PFSK-1 (cell line): ENCODE results near the gene IFT80.

Experiments used
- FOXP2 ChIP-seq: optimal IDR thresholded peaks from 2 replicates; pipeline ENCODE3; 2011; ENCODE audit warnings: borderline replicate concordance, control low read depth, inconsistent platforms; ENCODE audit not compliant: insufficient read depth; ENCODE audit errors: extremely low read length, extremely low read depth
- POLR2AphosphoS5 ChIP-seq: IDR thresholded peaks from 2 replicates; pipeline ENCODE4 v1.6.1; 2012; ENCODE audit warnings: low read depth, mild to moderate bottlenecking, control low read depth, low read length, moderate library complexity
- SIN3A ChIP-seq: IDR thresholded peaks from 2 replicates; pipeline ENCODE4 v1.6.1; 2012; ENCODE audit warnings: mild to moderate bottlenecking, low read length, moderate library complexity, borderline replicate concordance; ENCODE audit not compliant: insufficient read depth
- TAF1 ChIP-seq: IDR thresholded peaks from 2 replicates; pipeline ENCODE4 v1.6.1; 2012; ENCODE audit warnings: low read length, control low read depth, borderline replicate concordance; ENCODE audit not compliant: insufficient read depth
- TF ChIP-seq, protein P1 (sequence below), 2 experiments: IDR thresholded peaks; 2 replicates each; pipeline versions ENCODE4 v1.6.1 to v1.8.0; 2011 to 2012; ENCODE audit warnings: low read depth in 2 of 2, low read length in 2 of 2, control low read depth in 1 of 2, inconsistent platforms in 1 of 2, mild to moderate bottlenecking in 1 of 2, moderate library complexity in 1 of 2; ENCODE audit not compliant: insufficient read depth in 1 of 2

Gene IFT80

DNA sequence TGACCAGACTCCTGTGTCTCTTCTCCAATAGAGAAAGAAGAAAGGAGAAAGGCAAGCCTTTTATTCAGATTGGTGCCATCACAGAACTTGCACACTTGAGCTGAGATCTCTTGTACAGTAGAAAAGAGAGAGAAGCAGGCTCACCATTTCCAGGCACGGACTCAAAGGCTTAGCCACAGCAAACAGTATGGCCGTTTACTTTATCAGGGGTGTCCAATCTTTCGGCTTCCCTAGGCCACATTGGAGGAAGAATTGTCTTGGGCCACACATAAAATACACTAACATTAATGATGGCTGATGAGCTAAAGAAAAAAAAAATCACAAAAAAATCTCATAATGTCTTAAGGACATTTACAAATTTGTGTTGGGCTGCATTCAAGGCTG lies 5.0 kb downstream of the IFT80 start:
- TF ChIP-seq, protein P1, sequence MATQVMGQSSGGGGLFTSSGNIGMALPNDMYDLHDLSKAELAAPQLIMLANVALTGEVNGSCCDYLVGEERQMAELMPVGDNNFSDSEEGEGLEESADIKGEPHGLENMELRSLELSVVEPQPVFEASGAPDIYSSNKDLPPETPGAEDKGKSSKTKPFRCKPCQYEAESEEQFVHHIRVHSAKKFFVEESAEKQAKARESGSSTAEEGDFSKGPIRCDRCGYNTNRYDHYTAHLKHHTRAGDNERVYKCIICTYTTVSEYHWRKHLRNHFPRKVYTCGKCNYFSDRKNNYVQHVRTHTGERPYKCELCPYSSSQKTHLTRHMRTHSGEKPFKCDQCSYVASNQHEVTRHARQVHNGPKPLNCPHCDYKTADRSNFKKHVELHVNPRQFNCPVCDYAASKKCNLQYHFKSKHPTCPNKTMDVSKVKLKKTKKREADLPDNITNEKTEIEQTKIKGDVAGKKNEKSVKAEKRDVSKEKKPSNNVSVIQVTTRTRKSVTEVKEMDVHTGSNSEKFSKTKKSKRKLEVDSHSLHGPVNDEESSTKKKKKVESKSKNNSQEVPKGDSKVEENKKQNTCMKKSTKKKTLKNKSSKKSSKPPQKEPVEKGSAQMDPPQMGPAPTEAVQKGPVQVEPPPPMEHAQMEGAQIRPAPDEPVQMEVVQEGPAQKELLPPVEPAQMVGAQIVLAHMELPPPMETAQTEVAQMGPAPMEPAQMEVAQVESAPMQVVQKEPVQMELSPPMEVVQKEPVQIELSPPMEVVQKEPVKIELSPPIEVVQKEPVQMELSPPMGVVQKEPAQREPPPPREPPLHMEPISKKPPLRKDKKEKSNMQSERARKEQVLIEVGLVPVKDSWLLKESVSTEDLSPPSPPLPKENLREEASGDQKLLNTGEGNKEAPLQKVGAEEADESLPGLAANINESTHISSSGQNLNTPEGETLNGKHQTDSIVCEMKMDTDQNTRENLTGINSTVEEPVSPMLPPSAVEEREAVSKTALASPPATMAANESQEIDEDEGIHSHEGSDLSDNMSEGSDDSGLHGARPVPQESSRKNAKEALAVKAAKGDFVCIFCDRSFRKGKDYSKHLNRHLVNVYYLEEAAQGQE (IDR thresholded peaks at IDR 0.05; ENCODE audit: insufficient read depth in 1 of 2, low read depth in 2 of 2, low read length in 2 of 2): no peak
- TF ChIP-seq POLR2AphosphoS5: no peak
- TF ChIP-seq FOXP2: no peak
- no peak for TF ChIP-seq TAF1
- TF ChIP-seq SIN3A: no peak

DNA sequence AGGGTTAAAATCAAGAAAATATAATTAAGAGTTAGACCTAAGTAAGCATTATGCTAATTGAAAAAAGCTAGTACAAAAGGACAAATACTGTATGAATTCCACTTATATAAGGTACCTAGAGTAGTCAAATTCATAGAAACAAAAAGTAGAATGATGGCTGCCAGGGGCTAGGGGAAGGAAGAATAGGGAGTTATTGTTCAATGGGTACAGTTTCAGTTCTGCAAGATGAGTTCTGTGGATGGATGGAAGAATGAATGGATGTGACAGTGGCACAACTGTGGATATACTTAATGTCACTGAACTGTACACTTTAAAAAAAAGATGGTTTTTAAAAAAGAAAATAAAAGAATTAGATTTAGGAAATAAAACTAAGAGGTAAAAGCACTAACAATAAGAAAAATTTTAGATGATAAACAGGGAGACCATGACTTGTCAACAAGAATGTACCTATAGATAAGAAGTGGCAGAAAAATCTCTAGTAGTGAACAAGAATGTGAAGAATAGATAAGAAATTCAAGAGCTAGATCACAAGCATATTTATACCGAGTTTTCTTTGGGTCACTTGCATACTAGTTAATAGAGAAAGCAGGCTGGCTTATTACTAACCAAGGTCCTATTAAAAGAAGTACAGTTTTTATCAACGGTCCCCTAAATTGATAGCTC lies 5.5 kb downstream of the IFT80 start:
- TF ChIP-seq TAF1 (no peak), SIN3A (no peak), POLR2AphosphoS5 (no peak), FOXP2 (no peak)
- TF ChIP-seq, protein P1 (IDR thresholded peaks at IDR 0.05; ENCODE audit: insufficient read depth in 1 of 2, low read depth in 2 of 2, low read length in 2 of 2): no peak

DNA sequence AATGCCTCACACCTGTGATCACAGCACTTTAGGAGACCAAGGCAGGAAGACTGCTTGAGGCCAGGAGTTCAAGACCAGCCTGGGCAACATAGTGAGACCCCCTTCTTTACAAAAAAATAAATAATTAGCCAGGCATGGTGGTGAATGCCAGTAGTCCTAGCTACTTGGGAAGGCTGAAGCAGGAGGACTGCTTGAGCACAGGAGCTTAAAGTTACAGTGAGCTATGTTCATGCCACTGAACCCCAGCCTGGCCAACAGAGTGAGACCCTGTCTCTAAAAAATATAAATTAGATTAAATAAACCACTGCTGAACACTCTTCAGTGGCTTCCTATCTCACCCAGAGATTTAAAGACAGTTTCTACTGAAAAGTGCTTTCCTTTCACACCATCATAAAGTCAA lies 6.2 kb downstream of the IFT80 start:
- TF ChIP-seq, protein P1 (IDR thresholded peaks at IDR 0.05; ENCODE audit: insufficient read depth in 1 of 2, low read depth in 2 of 2, low read length in 2 of 2): no peak
- no peak for TF ChIP-seq FOXP2
- no peak for TF ChIP-seq POLR2AphosphoS5
- no peak for TF ChIP-seq SIN3A
- no peak for TF ChIP-seq TAF1

DNA sequence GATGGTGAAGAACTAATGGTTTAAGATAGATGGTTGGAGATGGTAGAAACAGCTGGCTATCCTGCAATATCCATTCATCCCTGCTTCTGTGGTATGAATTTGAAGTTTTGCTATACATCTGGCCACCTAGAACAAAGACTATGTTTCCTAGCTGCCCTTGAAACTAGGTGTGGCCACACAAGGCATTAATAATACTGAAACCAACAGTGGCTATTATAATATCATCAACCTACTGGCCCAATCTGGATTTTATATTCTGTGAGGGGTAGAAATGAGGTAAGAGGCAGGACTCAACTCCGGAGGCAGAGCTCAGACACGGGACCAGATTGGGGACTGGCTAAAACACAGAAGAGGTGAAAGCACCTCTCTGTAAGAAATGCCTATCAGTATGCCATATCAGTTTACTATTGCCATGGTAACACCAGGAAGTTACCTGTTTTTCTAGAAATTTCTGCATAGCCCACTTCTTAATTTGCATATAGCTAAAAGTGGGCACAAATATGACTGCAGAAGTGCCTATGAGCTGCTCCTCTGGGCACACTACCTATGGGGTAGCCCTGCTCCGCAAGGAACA lies 8.4 kb downstream of the IFT80 start:
- TF ChIP-seq TAF1: no peak
- TF ChIP-seq FOXP2: no peak
- no peak for TF ChIP-seq SIN3A
- TF ChIP-seq, protein P1 (IDR thresholded peaks at IDR 0.05; ENCODE audit: insufficient read depth in 1 of 2, low read depth in 2 of 2, low read length in 2 of 2): no peak
- TF ChIP-seq POLR2AphosphoS5: no peak
